ENCODE results near the gene ADAMTS1. TPM values are rescaled to one million over a fixed set of nuclear protein-coding genes. Genes with fewer than 3 reads are reported as not detected.

Gene ADAMTS1
- total RNA-seq, 1 donor from 2014 or later, result 1.4 TPM

DNA sequence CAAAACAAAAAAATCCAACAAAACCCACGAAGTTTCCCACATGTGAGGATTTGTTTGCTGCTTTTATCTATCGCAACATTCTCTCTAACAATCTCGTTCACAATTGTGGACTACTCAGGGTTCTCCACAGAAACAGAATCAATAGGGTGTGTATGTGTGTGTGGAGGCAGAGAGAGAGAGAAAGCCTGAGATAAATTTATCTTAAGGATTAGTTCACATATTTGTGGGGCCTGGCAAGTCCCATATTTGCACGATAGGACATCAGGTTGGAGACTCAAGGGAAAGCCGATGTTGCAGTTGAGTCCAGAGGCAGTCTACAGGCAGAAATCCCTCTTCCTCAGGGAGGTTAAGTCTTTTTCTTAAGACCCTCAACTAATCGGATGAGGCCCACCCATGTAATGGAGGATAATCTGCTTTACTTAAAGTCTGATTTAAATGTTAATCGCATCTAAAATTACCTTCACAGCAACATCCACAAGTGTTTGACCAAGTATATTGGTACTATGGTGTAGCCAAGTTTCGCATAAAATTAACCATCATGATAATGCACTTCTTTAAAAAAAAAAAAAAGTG is 31.7 kb downstream of the ADAMTS1 start:
- no peak for DNase-seq (ENCODE audit: low read depth in 2 of 2)

DNA sequence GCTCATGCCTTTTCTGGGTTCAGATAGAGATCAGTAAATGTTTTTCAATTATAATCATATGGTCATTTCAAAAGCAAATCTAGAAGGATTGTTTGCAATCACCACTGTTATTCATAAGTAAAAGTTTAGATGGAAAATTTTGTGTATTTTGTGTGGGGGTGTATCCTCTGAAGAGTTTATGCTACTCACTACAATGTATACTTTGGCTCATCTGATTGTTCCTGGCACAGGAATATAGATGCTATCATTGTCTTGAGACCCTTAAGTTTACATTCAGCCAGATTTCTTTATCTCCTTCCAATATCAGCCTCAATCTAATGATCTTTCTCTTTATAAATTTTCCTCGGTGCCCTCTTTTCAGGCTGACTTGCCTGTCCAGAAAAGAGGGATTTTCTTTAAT is 33.0 kb downstream of the ADAMTS1 start:
- no peak for DNase-seq (ENCODE audit: low read depth in 2 of 2)

DNA sequence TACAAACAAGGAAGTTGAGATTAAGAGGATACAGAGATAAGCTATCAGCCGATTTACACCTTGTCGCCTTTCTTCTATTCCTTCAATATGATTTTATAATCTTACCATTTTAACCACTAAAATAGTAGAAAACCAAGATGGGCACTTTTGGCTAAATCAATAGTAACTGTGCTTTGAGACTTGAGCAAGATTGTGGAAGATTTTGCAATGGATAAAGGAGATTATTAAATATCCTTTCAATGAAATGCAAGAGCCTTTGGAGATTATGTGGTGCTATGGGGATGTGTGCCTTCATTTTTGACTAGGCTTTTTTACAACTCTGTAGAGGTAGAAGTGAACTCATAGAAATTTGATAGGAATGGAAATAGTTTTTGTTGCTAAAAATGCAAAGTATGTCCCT is 33.7 kb downstream of the ADAMTS1 start:
- no peak for DNase-seq (ENCODE audit: low read depth in 2 of 2)

DNA sequence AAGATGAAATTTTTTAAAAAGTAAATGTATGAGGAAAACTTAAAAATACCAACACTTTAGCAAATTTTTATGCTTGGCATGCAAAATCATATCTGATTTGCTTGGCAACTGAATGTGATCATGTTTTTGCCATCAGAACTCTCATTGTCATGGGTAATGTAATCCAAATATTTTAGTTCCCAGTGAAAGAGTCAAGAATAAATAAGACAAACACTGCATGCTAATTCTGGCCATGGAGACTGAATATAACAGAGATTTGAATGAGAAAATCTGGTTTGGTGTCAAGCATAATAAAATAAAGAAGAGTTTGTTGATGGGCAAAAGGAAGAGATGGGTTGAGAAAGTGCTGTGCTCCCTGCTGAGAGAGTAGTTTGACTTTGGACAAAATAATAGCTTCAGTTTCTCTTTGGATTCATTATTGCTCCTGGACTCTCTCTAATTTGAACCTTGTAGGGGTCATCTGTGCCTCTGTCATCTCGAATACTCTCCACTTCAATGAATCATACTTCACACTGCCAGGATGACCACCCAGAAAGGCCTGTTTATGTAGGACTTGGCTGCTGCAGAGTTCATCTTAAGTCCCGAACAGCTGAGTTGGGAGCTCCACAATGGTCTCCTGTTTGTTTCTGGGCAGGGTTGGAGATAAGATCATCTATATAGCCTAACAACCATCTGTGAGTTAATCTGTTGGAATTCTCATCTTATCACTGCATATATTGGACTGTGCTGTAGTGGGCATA is 34.4 kb downstream of the ADAMTS1 start:
- DNase-seq (ENCODE audit: low read depth in 2 of 2), result no peak

DNA sequence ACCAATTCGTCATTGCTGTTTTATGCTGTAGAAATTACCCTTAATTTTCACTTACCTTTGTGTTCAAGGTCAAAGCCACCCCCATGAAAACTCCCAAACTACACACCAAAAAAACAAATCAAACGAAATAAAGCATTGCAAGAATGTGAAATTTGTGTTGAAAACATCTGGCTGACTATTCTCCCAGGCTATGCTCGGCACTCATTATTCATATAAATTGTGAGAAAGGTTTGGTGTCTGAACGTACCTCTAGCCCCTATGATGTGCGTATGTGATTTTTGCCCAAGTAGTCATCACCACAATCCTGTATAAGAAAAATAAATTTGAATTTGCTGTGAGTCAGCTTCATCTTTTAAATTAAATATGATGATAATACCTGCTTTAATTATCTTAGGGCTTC is 34.9 kb downstream of the ADAMTS1 start:
- DNase-seq (ENCODE audit: low read depth in 2 of 2), result no peak

DNA sequence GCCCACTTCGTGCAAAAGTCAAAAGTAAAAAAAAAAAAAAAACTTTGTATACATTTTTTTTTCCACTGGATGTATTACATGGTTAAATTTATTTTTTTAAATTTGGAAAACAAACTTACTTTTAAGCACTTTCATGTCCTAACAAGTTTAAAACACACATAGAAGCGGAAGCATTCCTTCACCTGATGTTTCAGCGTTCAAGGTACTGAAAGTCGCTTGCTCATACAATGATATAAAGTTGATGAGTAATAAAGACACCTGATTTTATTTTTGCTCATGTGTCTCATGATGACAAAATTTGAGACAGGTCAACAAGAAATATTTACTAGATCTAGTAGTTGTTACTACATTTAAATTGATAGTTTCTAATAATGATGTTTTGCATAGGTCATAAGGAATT is 35.5 kb downstream of the ADAMTS1 start:
- DNase-seq (ENCODE audit: low read depth in 2 of 2), result no peak

DNA sequence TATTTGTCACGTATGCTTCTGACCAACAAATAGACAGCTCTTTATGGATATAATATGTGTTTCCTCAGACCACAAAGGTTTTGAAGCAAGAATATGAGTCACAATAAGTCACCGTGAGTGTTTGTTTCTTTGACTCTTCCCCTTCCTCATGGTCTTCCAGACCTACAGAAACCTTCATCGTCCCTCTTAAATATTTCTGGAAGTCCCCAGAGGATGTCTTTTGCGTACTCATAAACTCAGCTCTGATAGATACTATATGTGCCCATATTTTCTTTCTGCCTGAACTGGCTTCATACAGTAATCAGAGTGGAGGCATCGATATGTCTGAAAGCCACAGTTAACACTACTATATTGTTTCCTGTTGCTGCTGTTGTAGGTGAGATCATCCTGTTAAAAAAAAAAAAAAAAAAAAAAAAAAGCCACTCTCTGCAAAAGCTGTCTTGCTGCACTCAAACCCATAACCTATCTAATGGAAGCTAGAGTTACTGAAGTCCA is 38.4 kb downstream of the ADAMTS1 start:
- peak in 1 of 2 donors; percentile 60 for DNase-seq (ENCODE audit: low read depth in 2 of 2)

DNA sequence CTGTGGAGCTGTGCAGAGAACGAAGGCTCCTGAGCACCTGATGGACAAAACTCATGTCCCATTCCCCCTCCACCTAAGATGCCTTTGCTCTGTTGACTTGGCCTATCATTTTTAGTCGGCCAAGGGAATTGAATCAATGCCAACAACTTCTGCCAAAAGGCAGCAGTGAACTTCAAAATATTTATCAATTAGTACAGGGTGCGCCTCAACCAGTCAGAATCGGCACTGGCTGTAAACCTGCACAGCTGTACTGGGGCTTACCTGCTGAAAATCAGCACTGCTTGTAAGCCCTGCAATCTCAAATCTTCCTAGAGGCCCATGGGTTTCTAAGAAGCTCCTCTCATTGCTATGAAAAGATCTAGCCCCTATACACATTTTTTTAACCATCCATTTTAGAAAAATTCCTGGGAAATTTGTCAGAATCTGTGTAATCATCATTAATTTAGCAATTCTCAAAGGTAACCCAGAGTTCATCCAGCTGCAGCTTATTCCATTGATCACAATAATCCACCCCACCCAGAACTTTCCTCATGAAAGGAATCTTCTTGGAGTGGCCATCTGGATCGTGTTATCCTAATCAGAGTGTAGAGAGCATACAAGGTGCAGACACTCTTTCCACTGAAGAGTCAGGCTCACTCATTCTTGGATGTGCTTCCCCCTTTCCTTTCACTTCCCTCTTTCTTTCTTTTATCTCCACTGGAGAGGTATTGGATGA is 40.2 kb downstream of the ADAMTS1 start:
- no peak for DNase-seq (ENCODE audit: low read depth in 2 of 2)

DNA sequence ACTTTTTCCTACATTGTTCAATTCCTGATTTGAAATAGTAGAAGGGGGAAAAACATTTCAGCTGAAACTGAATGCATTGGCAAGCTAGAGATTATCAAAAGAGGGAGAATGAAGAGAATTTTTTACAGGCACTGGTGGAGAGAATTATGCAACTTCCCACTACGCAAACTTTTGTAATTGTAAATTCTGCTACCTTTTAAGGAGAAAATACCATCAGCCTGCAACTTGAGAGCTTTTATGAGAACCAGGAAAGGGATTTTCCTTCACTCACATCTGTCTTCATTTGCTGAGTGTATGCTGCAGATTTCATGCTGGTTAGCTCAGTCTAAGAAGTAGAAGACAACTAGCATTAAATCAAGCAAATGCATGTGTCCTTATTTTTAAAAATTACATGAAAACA is 43.7 kb downstream of the ADAMTS1 start:
- DNase-seq (ENCODE audit: low read depth in 2 of 2), result no peak

DNA sequence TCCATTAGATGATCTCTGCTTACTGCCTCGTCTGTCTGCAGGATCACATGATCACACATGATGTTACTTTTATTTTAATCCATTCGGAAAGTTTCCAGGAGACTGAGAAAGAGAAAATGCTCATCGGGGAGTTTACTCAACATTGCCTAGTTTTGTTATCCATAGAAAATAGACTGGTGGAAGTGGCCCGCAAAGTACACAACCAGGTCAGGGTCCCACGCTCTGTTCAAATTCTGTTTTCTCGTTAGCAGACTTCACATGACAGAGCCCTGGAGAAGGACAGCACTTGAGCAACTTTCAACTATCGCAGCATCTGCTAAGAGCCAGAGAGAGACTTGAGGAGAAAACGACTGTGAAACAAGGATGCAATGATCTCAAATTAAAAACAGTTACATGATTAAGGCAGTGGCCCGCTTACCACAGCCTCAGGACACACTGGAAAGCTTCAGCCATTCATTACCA is 44.2 kb downstream of the ADAMTS1 start:
- no peak for DNase-seq (ENCODE audit: low read depth in 2 of 2)

DNA sequence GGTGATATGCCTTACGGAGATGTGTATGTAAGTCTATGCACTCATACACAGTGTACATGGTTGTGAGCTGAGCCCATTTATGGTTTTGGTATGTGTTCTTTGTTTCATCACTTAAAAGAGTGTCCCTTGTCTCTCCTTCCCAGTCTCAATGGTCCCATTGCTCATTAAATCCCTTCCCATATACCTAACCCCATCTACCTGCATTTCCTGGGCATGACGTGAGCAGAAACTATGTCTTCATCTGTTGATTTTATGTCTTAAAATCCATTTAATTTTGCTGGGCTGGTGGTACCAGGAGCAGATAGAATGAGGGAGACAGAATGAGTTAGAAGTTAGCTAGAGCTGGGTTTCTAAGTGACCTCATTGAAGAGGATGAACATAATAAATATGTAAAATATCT is 44.8 kb downstream of the ADAMTS1 start:
- DNase-seq (ENCODE audit: low read depth in 2 of 2), result no peak

DNA sequence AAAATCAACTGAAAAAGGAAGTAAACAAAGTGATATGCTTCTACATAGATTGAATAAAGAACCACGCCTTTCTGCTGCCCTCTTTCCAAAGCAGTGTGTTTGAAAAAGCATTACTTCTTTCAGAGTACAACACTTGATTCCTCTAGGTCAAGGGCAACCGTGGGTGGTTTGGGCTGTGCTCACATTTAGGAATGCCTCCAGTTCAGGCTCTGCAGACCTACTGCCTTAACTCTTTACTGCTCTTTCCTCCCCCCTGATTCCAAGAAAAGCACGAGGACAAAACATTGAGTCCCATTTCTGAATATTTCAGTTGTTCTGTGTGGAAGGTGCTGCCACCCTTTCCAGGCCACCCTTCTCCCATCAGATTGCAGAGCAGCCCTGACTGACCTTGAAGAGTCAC is 45.2 kb downstream of the ADAMTS1 start:
- DNase-seq (ENCODE audit: low read depth in 2 of 2), result no peak

DNA sequence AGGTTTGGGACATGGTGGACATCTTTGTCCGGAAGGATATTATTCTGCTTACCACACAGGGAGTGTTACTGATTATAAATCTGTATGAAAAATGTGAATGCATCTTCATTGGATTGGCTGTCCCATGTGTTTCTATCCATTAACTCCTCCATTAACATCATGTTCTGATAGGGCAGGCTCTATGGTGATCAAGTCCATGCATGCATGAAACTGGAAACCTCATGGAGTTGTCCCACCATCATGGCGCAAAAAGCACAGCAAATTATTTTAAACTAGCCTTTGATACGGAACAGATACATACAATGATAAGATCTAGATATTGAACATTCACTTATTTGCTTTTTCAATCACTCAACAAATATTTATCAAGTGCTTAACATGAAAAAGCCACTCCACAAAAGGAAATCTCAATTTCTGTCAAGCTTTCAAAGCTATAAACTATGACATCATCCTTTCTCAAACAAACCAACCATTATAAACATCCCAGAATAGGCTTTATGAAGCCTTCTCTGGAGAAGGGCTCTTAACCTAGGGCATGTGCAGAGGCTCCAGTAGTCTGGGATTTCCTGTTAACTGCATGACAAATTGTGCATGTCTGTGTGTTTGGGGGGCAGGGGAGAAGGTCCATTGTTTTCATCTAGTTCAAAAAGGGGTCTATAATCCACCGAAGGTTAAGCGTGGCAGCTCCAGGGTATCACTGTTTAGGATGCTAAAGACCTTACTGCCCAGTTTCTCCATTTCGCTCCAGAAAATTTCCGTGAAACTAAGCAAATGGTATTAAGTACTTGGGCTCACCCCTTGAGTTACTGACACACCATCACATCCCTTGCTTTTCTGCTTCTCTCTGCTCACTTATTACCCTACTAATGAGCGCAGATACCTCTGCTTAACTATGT is 46.1 kb downstream of the ADAMTS1 start:
- peak in 1 of 2 donors; percentile 15 for DNase-seq (ENCODE audit: low read depth in 2 of 2)

DNA sequence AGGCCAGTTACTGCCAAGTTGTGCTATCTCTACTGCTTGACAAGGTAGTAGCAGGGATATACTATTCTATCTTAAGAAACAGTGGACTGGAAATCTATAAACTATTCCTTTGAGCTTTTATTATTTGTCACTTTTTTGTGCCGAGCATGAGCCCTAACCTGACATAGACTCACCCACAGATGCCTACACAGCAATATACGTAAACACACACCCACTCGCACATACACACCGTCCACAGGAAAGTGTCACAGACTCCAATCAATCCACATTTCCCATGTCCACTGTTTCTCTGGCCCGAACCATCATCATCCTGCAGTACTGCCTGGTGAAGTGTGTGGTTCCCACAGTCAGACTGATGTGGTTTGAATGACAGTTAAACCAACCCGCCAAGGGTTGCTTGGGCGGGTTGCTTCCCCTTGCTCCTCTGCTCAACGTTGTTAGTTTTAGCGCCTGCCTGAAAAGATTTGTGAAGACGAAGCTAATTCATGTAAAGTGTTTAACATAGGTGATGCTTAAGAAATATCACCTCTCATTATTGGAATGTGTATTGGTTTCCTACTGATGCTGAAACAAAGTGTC is 47.2 kb downstream of the ADAMTS1 start:
- no peak for DNase-seq (ENCODE audit: low read depth in 2 of 2)

DNA sequence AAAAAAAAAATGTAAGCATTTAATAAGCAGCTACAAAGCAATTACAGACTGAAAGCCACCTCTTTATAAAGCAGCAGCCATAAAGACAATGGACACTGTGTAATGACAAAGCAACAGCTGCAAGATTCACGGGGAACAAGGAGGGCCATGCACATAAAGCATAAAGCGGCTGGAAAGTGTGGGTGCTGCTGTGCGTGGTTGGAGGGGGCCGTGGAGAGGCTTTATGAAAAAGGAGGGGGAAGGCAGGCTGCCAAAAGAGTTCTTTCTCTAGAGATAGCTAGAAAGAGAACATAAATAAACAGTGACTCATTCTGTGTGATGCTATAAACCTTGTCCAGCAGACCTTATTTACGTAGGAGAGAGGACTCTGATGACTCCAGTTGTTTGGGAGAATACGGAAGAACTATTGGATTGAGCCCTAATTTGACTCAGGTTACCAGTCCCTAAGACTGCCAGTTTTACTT is 49.3 kb downstream of the ADAMTS1 start:
- peak; percentile 1 to 59 for DNase-seq (ENCODE audit: low read depth in 2 of 2)

DNA sequence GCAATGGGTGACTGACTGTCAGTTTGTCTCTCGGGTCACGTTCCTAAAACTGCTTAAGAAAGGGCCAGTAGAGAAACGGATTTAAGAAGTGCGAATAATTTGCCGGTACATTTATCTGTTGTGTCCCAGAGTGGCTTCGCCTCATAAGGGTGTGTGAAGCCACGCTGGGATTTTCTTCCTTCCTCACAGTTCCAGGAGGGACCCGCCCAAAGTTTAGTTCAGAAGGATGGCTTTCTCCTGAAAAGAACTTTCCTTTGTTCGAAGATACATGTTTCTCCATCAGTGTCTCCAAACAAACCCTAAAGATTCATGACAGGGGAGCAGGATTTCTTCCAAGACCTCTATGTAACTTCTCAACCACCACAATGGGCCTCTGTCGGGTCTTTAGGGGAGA is 49.8 kb downstream of the ADAMTS1 start:
- DNase-seq (ENCODE audit: low read depth in 2 of 2), result no peak

DNA sequence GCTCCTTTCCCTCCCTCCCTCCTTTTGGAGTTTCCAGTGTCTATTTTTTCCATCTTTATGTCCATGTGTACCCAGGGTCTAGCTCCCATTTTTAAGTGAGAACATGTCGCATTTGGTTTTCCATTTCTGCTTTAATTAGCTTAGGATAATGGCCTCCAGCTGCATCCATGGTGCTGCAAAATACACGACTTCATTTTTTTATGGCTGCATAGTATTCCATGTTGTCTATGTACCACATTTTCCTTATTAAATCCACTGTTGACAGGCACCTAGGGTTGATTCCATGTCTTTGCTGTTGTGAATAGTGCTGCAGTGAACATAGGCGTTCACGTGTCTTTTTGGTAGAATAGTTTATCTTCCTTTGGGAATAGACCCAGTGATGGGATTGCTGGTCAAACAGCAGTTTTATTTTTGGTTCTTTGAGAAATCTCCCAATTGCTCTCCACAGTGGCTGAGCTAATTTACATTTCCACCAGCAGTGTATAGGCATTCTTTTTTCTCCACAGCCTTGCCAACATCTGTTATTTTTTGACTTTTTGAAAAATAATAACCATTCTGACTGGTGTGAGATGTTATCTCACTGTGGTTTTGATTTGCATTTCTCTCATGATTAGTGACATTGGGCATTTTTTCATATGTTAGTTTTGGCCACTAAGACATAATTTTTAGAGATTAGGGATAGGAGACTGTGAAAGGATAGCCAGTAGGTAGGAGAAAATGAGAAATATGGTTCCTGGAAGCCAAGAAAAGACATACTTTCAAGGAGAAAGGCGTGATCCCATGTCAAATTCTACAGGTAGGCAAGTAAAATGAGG is 50.4 kb downstream of the ADAMTS1 start:
- no peak for DNase-seq (ENCODE audit: low read depth in 2 of 2)

DNA sequence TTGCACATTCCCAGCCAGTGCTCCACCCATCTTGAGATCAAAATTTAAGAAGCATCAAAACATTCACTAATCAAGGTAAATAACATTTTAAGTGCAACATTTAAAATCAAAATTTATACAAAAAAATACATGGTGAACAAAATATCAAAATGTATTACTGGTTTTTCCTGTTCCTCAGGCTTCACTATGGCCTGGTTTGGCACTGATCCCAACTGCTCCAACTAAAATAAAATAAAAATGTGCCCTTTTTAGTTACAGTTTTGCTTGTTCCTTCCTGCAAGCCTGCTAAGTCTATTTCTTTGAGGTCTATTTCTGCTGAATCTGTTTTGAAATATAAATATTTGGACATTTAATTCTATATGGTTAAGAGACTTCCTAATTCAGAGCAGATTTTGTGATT is 54.9 kb downstream of the ADAMTS1 start:
- peak in 1 of 2 donors; percentile 12 for DNase-seq (ENCODE audit: low read depth in 2 of 2)

DNA sequence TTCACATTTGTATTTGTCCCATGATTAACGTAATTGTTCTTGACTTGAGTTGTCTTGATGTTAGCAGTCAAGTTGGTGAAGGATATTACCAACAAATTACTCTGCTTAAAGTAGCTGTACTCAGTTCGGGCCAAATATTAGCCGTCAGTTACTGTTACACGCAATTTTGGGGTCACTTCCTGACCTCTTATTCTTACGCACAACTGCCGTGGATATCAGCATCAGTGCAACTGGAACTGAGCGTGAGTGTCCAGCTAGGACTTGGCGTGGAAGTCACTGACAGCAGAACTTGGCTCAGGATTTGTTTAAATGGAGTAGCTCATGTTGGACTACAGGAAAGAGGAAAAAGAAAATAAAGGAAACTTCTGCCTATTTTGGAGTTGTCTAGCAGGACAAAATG is 56.4 kb downstream of the ADAMTS1 start:
- peak; percentile 31 to 62 for DNase-seq (ENCODE audit: low read depth in 2 of 2)
